Stimulated activated CD8-positive, alpha-beta memory T cell treated with anti-CD3 and anti-CD28 coated beads, Interleukin-7, amount 100 ng/mL, for 24 hours (primary cell): ENCODE measurements around the gene CASP6.

Experiments
- DNase-seq: peaks from one replicate; pipeline ENCODE4 v3.0.0-alpha.2; 2020; ENCODE audit warnings: low read depth

Gene CASP6

GRCh38 chr4:109702950-109703663 lies at the start of gene CASP6:
CASP6 (minus strand) TSS chr4:109703445; CDS start chr4:109703395, 50 bp downstream.
- peak; percentile 31 for DNase-seq

GRCh38 chr4:109752525-109752924 lies 49.3 kb upstream of the CASP6 start:
- no peak for DNase-seq

DNA sequence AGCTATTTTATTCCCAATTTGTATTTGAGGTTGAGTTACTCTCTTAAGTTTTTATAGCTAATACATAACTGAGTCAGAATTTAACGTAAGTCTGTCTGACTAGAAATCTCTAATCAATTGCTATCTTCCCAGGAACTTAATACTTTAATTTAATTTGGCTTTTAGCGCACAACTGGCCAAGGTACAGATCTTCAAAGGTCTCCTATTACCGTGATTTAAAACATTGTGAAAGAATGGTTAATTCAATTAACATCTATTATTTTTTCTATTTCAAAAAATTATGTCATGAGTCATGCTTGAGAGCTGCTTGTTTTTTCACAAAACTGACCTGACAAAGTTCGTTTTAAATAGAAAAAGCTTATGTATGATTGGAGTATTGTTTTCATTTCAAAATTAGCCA lies 48.6 kb upstream of the CASP6 start:
- DNase-seq: no peak

DNA sequence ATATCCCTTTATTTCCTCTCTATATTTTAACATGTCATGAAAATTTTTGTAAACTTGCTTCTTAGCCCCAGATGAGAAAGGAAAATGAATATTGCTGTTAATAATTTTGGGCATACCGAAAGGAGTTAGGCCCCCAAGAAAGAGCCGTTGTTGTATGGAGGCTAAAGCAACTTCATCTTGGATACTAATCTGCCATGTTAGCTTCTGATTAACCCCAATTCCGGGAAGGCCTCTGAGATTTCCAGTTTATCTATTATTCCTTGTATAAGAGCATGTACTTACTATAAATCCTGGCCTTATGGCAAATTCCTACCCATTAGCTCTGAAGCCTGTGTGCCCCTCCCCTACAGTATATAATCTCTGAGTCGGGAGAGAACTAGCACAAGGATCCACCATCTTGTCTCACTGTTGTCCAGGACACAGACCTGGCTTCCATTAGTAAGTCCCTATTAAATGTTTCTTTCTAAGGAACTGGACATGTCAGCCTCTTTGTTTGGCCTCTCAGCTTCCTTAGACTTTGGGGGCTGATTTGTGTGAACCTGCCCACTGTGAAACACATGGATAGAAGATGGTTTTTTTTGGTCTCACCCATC lies 47.5 kb upstream of the CASP6 start:
- no peak for DNase-seq

DNA sequence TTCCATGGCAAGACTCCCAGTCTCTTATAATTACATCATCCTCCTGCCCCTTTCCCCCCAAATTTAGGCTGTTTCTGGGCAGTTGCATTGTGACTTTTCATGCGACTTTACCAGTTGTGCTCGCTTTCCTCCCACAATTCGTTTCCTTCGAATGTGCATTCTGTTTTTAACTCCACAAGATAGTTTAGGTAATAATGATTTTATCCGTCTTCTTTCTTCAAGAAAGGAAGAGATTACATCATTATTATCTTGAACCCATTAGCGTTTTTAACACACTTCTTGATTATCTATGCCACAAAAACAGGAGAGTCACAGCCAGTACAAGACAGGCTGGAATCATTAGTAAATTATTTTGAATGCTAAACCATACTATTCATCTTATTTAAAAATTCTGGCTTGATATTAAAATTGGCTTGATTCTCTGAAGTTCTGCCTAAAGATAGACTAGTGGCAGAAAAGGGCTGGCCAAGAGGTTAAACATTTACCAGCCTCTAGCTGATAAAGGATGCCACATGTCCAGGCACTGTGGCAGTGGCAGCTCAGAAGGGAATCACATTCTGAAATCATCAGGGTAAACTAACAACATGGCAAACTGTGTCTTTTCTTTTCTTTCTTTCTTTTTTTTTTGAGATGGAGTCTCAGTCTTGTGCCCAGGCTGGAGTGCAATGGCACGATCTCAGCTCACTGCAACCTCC lies 46.3 kb upstream of the CASP6 start:
- no peak for DNase-seq

DNA sequence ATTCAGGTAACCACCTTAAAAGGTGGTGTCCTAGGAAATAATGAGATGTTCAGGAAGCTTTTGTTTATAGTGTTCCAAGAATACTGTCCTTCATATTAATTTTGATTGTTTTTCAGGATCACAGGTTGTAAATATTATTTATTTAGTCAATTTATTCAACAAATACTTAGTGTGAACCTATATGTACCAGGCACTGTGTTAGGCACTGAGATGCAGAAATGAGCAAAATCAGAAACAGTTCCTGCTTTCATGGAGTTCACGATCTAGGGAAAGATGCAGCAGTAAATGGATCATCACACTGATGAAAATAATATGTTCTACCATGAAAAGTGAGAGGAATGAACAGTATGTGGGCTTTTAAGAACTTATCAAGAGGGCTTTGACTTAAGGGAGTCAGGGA lies 44.9 kb upstream of the CASP6 start:
- DNase-seq: no peak

DNA sequence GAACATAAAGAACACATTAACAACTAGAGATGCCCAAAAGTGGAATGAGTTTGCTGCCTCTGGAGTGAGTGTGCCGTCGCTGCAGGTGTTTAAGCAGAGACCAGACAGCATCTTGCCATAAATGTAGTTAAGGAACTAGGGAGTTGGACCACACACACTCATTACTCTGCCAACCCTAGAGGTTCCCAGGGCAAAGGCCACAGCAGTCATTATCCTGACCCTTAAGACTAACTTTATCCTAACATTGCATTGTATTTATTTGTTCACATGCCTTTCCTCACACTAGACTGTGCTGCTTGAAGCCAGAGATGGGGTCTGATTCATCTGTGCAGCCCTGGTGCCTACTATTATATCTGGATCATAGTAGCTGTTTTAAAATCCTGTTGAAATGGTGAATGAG lies 43.5 kb upstream of the CASP6 start:
- no peak for DNase-seq

DNA sequence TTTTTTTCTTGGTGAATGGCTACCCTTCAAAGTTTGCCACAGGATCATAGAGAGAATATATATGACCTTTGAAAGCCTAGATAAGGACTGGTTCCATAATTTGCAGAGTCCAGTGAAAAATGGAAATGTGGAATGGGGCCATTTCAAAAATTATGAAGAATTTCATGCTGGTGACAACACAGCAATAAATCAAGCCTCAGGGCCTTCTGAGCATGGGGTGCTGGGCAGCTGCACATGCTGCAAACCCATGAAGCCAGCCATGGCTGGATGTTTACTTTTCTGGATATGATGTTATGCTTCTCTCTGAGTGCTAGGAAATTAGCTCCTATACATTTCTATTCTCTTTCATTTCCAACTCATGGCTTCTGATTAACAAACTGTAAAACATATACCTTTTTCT lies 42.6 kb upstream of the CASP6 start:
- no peak for DNase-seq

GRCh38 chr4:109739547-109739946 lies 36.3 kb upstream of the CASP6 start:
- no peak for DNase-seq

GRCh38 chr4:109738104-109738872 lies 35.0 kb upstream of the CASP6 start:
- DNase-seq: no peak

- no peak for DNase-seq
Measured at GRCh38 chr4:109735566-109736365, 32.5 kb upstream of the CASP6 start.

GRCh38 chr4:109733728-109734127 lies 30.5 kb upstream of the CASP6 start:
- no peak for DNase-seq

DNA sequence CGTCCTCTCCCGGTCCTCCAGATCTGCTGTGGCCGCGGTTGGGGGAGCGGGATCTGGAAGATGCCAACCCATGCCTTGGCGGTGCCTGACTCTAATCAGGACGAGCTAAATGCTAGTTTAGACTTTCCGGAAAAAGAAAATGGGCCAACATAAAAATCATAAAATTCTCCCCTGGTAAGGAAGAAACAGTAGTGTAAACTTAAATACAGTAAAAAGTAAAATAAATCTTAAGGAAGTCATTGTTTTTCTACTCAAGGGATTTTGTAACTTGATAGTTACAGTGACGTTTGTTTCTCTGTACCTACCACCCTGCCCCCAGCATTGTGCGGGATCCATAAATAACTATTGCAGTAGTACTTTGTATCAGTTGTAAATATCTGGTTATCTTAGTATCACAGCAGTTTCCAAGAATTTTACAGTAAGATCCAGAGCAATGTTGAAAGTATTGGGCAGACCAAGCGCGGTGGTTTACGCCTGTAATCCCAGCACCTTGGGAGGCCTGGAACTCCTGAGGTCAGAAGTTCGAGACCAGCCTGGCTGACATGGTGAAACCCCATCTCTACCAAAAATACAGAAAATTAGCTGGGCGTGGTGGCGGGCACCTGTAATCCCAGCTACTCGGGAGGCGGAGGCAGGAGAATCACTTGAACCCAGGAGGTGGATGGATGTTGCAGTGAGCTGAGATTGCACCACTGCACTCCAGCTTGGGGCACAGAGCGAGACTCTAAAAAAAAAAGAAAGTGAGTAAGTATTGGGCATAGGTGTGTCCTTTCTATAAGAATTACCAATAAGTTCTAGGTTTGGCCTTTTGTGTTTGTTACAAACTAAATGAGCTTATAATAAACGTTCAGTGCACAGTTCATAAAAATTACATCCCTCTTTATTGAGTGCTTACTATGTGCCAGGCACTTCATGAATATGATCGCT lies 27.6 kb upstream of the CASP6 start:
- DNase-seq: no peak

DNA sequence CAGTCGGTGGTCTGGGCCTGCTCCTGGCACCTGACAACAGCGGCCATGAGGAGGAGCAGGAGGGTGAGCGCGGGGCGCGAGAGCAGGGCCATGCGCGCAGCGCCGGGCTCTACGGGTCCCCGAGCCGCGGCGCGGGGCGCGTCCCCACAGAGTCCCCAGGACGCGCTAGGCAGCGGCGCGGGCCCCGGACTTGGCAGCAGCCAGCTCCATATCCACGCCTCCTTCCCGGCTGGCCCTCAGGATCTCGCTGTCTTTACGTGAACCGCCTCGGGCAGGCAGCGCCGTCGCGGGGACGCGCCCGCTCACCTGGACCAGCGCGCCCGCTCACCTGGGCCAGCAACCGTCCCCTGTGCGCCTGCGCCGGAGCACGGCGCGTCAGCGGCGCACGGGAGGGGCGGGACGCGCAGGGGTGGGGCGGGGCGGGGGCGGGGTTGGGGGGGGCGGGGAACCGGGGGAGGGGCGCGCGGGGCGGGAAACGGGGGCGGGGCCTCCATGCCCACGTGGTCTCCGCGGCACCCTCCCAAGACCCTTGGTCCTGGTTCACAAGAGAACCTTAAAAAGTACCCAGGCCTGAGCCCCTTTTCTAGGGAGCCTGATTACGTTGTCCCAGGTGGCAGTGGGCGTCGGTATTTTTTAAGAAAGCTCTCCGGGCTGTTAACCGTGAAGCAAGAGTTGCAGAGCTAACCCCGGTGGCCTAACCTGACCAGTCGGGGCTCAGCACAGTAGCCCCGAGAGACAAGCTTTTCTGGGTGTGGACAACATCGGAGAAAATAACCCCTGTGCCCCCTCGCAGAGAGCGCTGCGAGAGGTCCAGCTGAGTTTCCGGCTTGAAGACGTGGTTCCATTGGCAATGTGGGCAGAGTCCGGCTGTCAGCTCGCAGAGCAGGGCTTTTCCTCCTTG lies 26.7 kb upstream of the CASP6 start, which contains the start of gene PLA2G12A:
TSS of gene PLA2G12A (minus strand) at position 353 of the 901 bp plus-strand sequence. CDS start at position 92, 261 bp downstream.
- peak; percentile 31 for DNase-seq

- DNase-seq: peak; percentile 2
Measured at GRCh38 chr4:109729117-109729717, 26.0 kb upstream of the CASP6 start.

DNA sequence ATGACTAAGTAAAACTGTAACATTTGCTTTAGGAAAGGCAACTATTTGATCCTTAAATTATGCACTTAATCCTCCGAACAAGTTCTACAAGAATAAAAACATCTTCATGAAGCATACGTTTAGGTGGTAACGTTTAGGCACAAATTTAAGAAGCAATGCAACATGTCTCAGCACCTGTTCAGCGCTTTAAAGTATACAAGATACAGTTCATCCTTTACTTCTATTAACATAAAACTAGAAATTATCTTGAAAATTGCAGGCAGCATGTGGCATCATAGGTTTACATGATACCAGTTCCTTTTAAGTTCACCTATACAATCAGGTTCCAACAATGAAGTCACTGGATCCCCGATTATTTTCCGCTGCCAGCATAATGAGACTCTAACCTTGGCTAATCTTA lies 25.1 kb upstream of the CASP6 start:
- DNase-seq: no peak

GRCh38 chr4:109723110-109723509 lies 19.9 kb upstream of the CASP6 start:
- no peak for DNase-seq

- DNase-seq: no peak
Measured at GRCh38 chr4:109722357-109722756, 19.1 kb upstream of the CASP6 start.

- no peak for DNase-seq
Measured at GRCh38 chr4:109721033-109721432, 17.8 kb upstream of the CASP6 start.
